IPS-15b (cell line): Measurements from ENCODE around the gene ITPKB.
"Not testable (repeated sequence)": the region's sequence is repeated elsewhere in the genome, so short reads cannot be mapped to it uniquely, and the experiment has no call there.

Experiments used
- H3K27me3 ChIP-seq: one replicate; pipeline ENCODE4 v1.6.1; 2013; ENCODE audit warnings: low read length; ENCODE audit not compliant: control insufficient read depth, insufficient read depth
- H3K36me3 ChIP-seq: one replicate; pipeline ENCODE4 v1.6.1; 2013; ENCODE audit warnings: low read length; ENCODE audit not compliant: control insufficient read depth, insufficient read depth
- H3K4me1 ChIP-seq: one replicate; pipeline ENCODE4 v1.6.1; 2013; ENCODE audit warnings: mild to moderate bottlenecking, low read length; ENCODE audit not compliant: control insufficient read depth, insufficient read depth
- H3K4me3 ChIP-seq: one replicate; pipeline ENCODE4 v1.5.1; 2013; ENCODE audit warnings: low read depth, low read length
- H3K9ac ChIP-seq: one replicate; pipeline ENCODE4 v1.6.1; 2013; ENCODE audit warnings: low read depth, mild to moderate bottlenecking, low read length
- H3K9me3 ChIP-seq: one replicate; pipeline ENCODE4 v1.6.1; 2013; ENCODE audit warnings: mild to moderate bottlenecking, low read length; ENCODE audit not compliant: control insufficient read depth, insufficient read depth

The ITPKB gene

DNA sequence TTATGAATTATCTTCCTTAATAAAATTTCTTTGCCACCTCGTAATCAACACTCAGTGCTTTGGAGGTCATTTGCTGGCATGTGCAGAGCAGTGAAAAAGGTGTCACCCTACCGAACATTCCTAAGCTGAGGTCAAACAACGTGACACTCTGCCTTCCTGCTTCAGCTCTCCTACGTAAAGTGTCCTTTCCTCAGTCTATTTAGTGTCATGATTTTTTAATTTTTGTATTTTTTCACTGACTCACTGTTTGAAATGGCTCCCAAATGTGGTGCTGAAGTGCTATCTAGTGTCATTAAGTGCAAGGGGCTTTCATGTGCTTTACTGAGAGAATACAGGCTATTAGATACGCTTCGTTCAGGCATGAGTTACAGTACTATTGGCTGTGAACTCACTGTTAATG lies 37.0 kb upstream of the ITPKB start:
- Histone ChIP-seq H3K36me3 (no peaks in the 10 kb centered on the region), H3K9me3 (no peaks in the 10 kb centered on the region), H3K27me3 (no peaks in the 10 kb centered on the region), H3K9ac (no peak overlapping the region), H3K4me3 (no peak overlapping the region), H3K4me1 (no peaks in the 10 kb centered on the region)

DNA sequence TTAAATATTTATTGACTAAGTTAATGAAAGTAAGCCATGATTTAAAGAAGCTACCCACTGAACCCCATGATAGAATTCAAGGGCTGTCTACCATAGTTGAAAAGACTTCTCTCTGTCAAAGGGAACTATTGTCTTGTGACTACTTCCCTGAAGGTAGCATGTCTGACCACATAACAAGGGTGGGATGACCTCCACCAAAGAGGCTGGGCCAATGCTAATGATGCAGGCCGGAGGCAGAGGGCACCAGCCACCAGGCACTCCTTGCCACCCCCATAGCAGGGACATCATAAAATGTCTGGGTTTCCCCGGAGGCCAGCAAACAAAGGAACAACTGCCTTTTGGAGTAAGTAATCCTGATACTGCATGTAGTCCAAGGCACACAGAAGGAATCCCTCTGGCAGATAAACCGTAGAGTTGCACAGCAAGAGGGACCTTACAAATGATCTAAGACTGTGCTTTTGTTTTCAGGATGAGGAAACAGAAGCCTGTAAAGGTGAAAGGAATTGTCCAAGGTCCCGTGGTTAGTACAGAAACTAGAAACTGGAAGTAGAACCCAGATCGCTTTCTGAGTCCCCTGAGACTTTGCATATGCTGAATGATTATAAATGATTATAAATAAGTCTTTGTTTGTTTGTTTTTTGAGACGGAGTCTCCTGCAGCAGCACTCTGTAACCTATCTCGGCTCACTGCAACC lies 33.5 kb upstream of the ITPKB start:
- no peaks in the 10 kb centered on the region for H3K27me3 ChIP-seq
- H3K4me3 ChIP-seq = no peak overlapping the region
- no peaks in the 10 kb centered on the region for H3K4me1 ChIP-seq
- no peaks in the 10 kb centered on the region for H3K36me3 ChIP-seq
- no peaks in the 10 kb centered on the region for H3K9me3 ChIP-seq
- H3K9ac ChIP-seq = no peak overlapping the region

DNA sequence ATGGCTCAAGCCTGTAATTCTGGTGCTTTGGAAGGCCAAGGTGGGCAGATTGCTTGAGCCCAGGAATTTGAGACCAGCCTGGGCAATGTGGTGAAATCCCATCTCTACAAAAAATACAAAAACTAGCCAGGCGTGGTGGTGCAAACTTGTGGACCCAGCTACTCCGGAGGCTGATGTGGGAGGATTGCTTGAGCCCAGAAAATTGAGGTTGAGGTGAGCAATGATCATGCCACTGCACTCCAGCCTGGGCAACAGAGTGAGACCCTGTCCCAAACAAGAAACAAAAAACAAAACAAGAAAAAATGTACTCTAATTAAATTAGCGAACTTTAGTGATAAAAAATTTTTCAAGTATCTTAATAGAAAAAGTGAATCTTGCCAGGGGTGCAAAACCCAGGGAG lies 28.1 kb upstream of the ITPKB start:
- H3K9ac ChIP-seq, H3K36me3 ChIP-seq, H3K27me3 ChIP-seq, H3K4me3 ChIP-seq, H3K9me3 ChIP-seq, H3K4me1 ChIP-seq: not testable (repeated sequence)

DNA sequence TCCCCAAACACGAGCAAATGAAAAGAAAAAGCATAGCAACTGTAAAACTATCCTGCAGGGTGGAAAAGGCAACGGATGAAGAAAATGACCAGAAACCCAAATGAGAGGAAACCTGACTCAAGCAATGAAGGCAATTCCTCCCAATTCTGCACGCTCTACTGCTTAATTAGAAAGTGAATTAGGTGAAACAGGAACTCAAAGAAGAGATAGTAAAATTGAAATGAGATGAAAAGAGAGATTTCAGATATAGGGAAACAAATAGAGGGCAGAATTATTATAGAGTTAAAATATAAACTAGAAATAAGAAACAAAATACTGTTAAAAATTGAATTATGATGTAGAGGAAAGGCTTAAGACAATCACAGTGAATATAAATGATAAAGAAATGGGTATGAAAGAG lies 27.5 kb upstream of the ITPKB start:
- no peak overlapping the region for H3K9ac ChIP-seq
- no peak overlapping the region for H3K4me3 ChIP-seq
- H3K4me1 ChIP-seq = peaks cover 3% of the 10 kb centered on the region
- H3K36me3 ChIP-seq = no peaks in the 10 kb centered on the region
- H3K27me3 ChIP-seq = no peaks in the 10 kb centered on the region
- no peaks in the 10 kb centered on the region for H3K9me3 ChIP-seq

DNA sequence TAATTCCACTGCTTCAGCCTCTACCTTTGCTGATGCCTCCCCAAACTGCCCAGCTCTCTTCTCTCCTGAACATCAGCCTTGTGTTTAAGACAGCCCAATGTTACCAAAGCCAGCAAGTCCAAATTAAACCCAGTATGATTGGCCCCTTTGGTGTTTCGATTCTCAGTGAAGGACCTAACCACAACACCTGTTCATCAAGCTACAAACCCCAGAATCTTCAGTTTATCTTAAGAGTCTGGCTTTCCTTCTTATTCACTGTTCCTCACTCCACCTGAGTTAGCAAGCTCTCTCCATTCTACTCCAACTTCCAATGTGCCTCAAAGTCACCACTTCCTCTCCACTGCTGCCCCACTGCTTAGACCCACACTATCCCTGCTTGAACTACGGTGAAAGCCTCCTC lies 25.5 kb upstream of the ITPKB start:
- Histone ChIP-seq H3K36me3 (no peaks in the 10 kb centered on the region), H3K9ac (no peak overlapping the region), H3K9me3 (no peaks in the 10 kb centered on the region), H3K27me3 (no peaks in the 10 kb centered on the region), H3K4me1 (peaks cover 3% of the 10 kb centered on the region), H3K4me3 (no peak overlapping the region)

DNA sequence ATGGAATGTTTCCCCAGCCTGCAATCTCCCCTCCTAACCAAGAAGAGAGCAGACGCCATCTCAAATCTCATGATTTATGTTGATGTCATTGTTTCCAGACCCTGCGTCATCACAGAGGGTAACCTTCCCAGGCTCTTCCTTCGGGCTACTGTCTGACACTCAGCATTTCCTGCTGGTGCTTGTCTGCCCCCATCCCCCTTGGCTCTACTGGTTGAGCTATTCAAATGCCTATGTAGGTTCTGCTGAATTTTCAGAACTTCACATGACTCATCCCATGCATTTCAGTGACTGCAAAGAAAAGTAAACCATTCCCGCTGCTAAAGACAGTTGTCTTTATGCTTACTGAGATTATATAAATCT lies 24.8 kb upstream of the ITPKB start:
- Histone ChIP-seq H3K27me3 (no peaks in the 10 kb centered on the region), H3K4me3 (no peak overlapping the region), H3K9me3 (no peaks in the 10 kb centered on the region), H3K36me3 (no peaks in the 10 kb centered on the region), H3K9ac (no peak overlapping the region), H3K4me1 (peaks cover 3% of the 10 kb centered on the region)

DNA sequence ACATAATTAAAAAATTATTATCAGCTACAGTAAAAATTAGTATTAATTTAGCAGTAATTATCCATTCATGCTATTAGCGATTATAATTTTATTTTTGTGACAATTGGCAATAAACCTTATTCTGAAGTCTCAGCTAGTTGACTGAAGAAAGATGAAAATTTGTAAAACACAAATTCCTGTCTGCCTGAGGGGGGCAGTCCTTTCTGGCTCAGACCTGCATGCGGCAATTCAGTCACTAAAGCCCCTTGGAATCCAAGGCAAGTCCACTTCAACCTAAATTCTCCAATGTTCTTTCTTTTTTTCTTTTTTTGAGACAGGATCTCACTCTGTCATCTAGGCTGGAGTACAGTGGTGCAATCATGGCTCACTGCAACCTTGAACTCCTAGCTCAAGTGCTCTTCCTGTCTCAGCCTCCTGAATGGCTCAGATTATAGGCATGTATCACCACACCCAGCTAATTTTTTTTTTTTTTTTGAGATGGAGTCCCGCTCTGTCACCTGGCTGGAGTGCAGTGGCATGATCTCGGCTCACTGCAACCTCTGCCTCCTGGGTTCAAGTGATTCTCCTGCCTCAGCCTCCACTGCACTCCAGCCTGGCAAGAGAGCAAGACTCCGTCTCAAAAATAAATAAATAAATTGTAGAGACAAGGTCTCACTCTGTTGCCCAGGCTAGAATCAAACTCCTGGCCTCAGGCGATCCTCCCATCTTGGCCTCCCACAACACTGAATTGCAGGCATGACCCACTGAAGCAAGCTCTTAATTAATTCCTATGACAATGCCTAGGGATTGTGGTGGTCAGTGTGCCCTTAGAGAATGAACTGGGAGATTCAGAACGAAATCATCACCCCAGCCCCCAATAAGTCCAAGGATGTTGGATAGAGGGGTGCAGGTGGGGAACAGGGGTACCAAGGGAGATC lies 24.2 kb upstream of the ITPKB start:
- no peaks in the 10 kb centered on the region for H3K27me3 ChIP-seq
- no peaks in the 10 kb centered on the region for H3K9me3 ChIP-seq
- no peak overlapping the region for H3K4me3 ChIP-seq
- no peaks in the 10 kb centered on the region for H3K36me3 ChIP-seq
- H3K9ac ChIP-seq = no peak overlapping the region
- H3K4me1 ChIP-seq = peaks cover 3% of the 10 kb centered on the region

DNA sequence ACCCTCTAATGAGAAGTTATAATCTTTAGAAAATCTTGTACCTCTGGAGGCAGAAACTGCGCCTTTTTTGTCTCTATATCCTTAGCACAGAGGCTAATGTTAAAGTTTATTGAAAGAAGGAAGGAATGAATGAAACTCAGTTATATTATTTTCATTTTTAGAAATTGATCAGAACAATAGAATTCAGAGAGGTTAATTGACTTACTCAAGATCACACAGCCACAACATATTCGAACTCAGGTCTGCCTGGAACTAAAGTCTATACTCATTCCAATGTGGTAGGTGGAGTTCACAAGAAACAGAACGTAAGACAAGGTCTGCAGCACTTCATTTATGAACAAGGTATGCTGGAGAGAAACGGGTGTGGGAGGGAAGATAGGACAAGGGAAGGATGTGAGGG lies 23.0 kb upstream of the ITPKB start:
- peaks cover 3% of the 10 kb centered on the region for H3K4me1 ChIP-seq
- H3K4me3 ChIP-seq = no peak overlapping the region
- H3K27me3 ChIP-seq = no peaks in the 10 kb centered on the region
- H3K36me3 ChIP-seq = no peaks in the 10 kb centered on the region
- no peaks in the 10 kb centered on the region for H3K9me3 ChIP-seq
- no peak overlapping the region for H3K9ac ChIP-seq

DNA sequence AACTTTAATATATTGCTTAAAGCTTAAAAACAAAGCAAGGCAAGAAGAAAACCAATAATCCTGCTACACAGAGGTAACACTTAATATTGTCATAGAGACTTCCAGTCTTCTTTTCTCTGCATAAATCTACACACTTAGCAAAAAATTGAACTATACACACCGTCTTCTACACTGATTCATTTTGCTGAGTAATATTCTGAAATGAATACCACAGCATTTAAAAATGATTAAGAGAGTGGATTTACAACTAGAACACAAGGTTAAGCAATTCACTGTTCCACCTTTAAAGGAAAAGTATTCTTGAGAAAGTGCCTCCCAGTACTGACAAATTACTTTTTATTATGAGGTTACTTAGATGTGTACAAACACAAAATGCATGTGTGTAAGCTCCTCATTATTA lies 22.2 kb upstream of the ITPKB start:
- H3K9me3 ChIP-seq = no peaks in the 10 kb centered on the region
- H3K4me1 ChIP-seq = peaks cover 3% of the 10 kb centered on the region
- H3K9ac ChIP-seq = no peak overlapping the region
- no peaks in the 10 kb centered on the region for H3K27me3 ChIP-seq
- H3K36me3 ChIP-seq = no peaks in the 10 kb centered on the region
- H3K4me3 ChIP-seq = no peak overlapping the region

DNA sequence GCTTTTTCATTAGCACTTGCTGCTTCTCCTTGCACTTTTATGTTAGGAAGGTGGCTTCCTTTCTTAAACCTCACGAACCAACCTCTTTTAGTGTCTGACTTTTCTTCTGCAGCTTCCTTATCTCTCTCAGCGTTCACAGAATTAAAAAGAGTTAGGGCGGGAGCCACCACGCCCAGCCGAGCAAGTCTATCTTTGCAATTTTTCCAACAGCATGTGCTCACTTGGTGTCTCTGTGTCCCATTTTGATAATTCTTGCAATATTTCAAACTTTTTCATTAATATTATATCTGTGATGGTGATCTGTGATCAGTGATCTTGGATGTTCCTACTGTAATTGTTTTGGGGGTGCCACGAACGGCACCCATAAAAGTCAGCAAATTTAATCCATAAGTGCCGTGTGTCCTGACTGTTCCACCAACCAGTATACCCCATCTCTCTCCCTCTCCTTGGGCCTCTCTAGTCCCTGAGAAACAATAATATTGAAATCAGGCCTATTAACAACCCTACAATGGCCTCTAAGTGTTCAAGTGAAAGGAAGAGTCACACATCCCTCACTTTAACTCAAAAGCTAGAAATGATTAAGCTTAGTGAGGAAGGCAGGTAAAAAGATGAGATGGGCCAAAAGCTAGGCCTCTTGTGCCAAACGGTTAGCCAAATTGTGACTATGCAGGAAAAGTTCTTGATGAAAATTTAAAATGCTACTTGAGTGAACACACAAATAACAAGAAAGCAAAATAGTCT lies 15.9 kb upstream of the ITPKB start:
- Histone ChIP-seq H3K36me3 (no peaks in the 10 kb centered on the region), H3K4me3 (no peak overlapping the region), H3K9ac (no peak overlapping the region), H3K27me3 (no peaks in the 10 kb centered on the region), H3K4me1 (no peaks in the 10 kb centered on the region), H3K9me3 (no peaks in the 10 kb centered on the region)

DNA sequence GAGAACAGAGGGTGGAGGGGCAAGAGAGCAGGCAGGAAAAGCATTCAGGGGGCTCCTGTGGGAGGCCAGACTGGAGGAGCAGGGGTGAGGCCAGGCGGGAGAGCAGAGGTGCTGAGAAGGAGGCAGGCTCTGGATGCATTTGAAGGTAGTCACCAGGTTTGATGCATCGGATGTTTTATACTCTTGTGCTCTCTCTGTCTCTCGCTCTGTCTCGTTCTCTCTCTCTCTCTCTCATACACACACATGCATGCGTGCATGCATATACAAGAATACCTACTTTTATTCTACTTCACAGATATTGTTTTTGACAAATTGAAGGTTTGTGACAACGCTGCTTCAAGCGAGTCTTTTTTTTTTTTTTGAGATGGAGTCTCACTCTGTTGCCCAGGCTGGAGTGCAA lies 15.0 kb upstream of the ITPKB start:
- no peak overlapping the region for H3K4me3 ChIP-seq
- no peaks in the 10 kb centered on the region for H3K36me3 ChIP-seq
- no peak overlapping the region for H3K9ac ChIP-seq

More for the DNA sequence above, 15.0 kb upstream of the ITPKB start:
- H3K9me3 ChIP-seq = no peaks in the 10 kb centered on the region
- no peaks in the 10 kb centered on the region for H3K27me3 ChIP-seq
- H3K4me1 ChIP-seq = no peaks in the 10 kb centered on the region
